Endodermal cell (in vitro differentiated cells): Measurements from ENCODE around the gene CPN1. TPM values are rescaled to one million over a fixed set of nuclear protein-coding genes. Genes with fewer than 3 reads are reported as not detected.

ENCODE experiments used
- DNase-seq: peaks from one replicate; pipeline ENCODE4 v3.0.0-alpha.2; 2017
- H3K27ac ChIP-seq: 2 replicates; pipeline ENCODE4 v1.5.1; 2013; ENCODE audit warnings: mild to moderate bottlenecking, low read depth, low read length, moderate library complexity
- H3K27me3 ChIP-seq: 2 replicates; pipeline ENCODE4 v1.6.1; 2013; ENCODE audit warnings: mild to moderate bottlenecking, low read length, moderate library complexity; ENCODE audit not compliant: insufficient read depth, control insufficient read depth, poor library complexity, severe bottlenecking
- H3K36me3 ChIP-seq: 2 replicates; pipeline ENCODE4 v1.7.0; 2013; ENCODE audit warnings: mild to moderate bottlenecking, low read length, moderate library complexity; ENCODE audit not compliant: control insufficient read depth, insufficient read depth
- H3K4me1 ChIP-seq: one replicate; pipeline ENCODE4 v1.7.0; 2013; ENCODE audit warnings: low read length; ENCODE audit not compliant: control insufficient read depth, insufficient read depth
- H3K4me3 ChIP-seq: 2 replicates; pipeline ENCODE4 v1.5.1; 2013; ENCODE audit warnings: mild to moderate bottlenecking, low read length, moderate library complexity
- H3K9ac ChIP-seq: 2 replicates; pipeline ENCODE4 v1.6.1; 2013; ENCODE audit warnings: mild to moderate bottlenecking, low read length, moderate library complexity; ENCODE audit not compliant: poor library complexity, severe bottlenecking; ENCODE audit errors: extremely low read depth
- H3K9me3 ChIP-seq: 2 replicates; pipeline ENCODE4 v1.6.1; 2013; ENCODE audit warnings: mild to moderate bottlenecking, low read length, moderate library complexity; ENCODE audit not compliant: control insufficient read depth
- H3K27ac Mint-ChIP-seq: 2 replicates; pipeline ENCODE4 v1.8.0; 2020; ENCODE audit warnings: mixed read lengths
- H3K27me3 Mint-ChIP-seq: 2 replicates; pipeline ENCODE4 v1.8.0; 2021; ENCODE audit warnings: mild to moderate bottlenecking, mixed read lengths; ENCODE audit not compliant: insufficient read depth
- H3K36me3 Mint-ChIP-seq: 2 replicates; pipeline ENCODE4 v1.8.0; 2020; ENCODE audit warnings: low read depth, mixed read lengths
- H3K4me1 Mint-ChIP-seq: 2 replicates; pipeline ENCODE4 v1.8.0; 2020; ENCODE audit warnings: mixed read lengths
- H3K4me3 Mint-ChIP-seq: 2 replicates; pipeline ENCODE4 v1.8.0; 2020; ENCODE audit warnings: mild to moderate bottlenecking, moderate library complexity, mixed read lengths
- H3K9me3 Mint-ChIP-seq: 2 replicates; pipeline ENCODE4 v1.8.0; 2020; ENCODE audit warnings: mild to moderate bottlenecking, mixed read lengths
- WGBS, 2 experiments: methylation state at CpG; one replicate each; pipeline versions ENCODE4 v1.1.5 to v1.1.7; 2013; ENCODE audit warnings: missing lambda C conversion rate in 2 of 2, mixed read lengths in 1 of 2; ENCODE audit not compliant: insufficient coverage in 1 of 2, insufficient read length in 1 of 2; 5-methylcytosine and 5-hydroxymethylcytosine counted together
- total RNA-seq, 2 donors: library from RNA; stranded (reverse); fragmentation: NEBNext Ultra II Directional in 1 of 2; extraction: Animal tissue kit (Norgen Biotek cat#: 25700) in 1 of 2; gene quantifications; 2 replicates in 1 of 2; 3 replicates in 1 of 2; pipeline ENCODE4 v1.2.1, GENCODE V29; 2021
- TF ChIP-seq, protein P1 (sequence below): fragments of 200-600 bp; sonication (generic); conservative IDR thresholded peaks from 2 replicates; pipeline ENCODE4 v1.5.0; 2021; ENCODE audit warnings: antibody characterized with exemption, mild to moderate bottlenecking

Gene CPN1
- total RNA-seq, 2 donors from 2014 or later = 0.71 to 1.3 TPM

- H3K4me1 Mint-ChIP-seq = no peaks in the 10 kb centered on the region
- H3K27me3 Mint-ChIP-seq = peaks cover 7% of the 10 kb centered on the region
- Histone ChIP-seq H3K4me1 (no peaks in the 10 kb centered on the region), H3K9me3 (no peaks in the 10 kb centered on the region), H3K36me3 (no peaks in the 10 kb centered on the region), H3K4me3 (no peak overlapping the region), H3K27me3 (no peaks in the 10 kb centered on the region), H3K27ac (no peak overlapping the region), H3K9ac (no peak overlapping the region)
- no peaks in the 10 kb centered on the region for H3K9me3 Mint-ChIP-seq
- WGBS, 2 experiments = 96% methylated on average over 15 to 18 of the region's 18 CpGs
- DNase-seq = no peak
- TF ChIP-seq, protein P1, sequence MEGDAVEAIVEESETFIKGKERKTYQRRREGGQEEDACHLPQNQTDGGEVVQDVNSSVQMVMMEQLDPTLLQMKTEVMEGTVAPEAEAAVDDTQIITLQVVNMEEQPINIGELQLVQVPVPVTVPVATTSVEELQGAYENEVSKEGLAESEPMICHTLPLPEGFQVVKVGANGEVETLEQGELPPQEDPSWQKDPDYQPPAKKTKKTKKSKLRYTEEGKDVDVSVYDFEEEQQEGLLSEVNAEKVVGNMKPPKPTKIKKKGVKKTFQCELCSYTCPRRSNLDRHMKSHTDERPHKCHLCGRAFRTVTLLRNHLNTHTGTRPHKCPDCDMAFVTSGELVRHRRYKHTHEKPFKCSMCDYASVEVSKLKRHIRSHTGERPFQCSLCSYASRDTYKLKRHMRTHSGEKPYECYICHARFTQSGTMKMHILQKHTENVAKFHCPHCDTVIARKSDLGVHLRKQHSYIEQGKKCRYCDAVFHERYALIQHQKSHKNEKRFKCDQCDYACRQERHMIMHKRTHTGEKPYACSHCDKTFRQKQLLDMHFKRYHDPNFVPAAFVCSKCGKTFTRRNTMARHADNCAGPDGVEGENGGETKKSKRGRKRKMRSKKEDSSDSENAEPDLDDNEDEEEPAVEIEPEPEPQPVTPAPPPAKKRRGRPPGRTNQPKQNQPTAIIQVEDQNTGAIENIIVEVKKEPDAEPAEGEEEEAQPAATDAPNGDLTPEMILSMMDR = no peak
- H3K36me3 Mint-ChIP-seq = no peaks in the 10 kb centered on the region
- no peak overlapping the region for H3K4me3 Mint-ChIP-seq
- H3K27ac Mint-ChIP-seq = no peak overlapping the region
Measured at GRCh38 chr10:100075426-100076220, 6.0 kb downstream of the CPN1 start.

DNA sequence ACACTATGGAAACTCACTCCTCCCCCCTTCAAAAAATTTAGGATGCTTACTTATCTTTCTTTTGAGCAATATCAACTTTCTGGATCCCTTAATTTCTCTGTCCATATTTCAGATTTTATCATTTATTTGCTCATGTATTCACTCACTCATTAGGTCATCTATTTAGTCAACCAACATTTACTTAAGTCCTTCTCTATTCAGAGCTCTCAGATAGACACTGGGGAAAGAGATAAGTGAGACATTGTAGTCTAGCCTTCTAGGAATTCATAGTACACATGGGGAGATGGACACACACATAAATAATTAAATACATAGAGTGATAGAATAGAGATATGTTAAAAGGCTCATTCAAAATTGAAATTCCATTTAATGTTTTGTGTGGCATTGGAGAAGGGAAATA is 9.2 kb downstream of the CPN1 start:
- Mint-ChIP-seq H3K36me3 (no peaks in the 10 kb centered on the region), H3K4me3 (no peak overlapping the region), H3K9me3 (no peaks in the 10 kb centered on the region), H3K27ac (no peak overlapping the region), H3K4me1 (no peaks in the 10 kb centered on the region), H3K27me3 (no peaks in the 10 kb centered on the region)
- DNase-seq = no peak
- no peaks in the 10 kb centered on the region for H3K9me3 ChIP-seq
- TF ChIP-seq, protein P1 = no peak
- H3K4me3 ChIP-seq = no peak overlapping the region
- H3K27me3 ChIP-seq = no peaks in the 10 kb centered on the region
- no peaks in the 10 kb centered on the region for H3K36me3 ChIP-seq
- H3K9ac ChIP-seq = no peak overlapping the region
- no peak overlapping the region for H3K27ac ChIP-seq
- no peaks in the 10 kb centered on the region for H3K4me1 ChIP-seq

GRCh38 chr10:100071529-100071928 is 10.1 kb downstream of the CPN1 start:
- TF ChIP-seq, protein P1 = no peak
- H3K27ac Mint-ChIP-seq = no peak overlapping the region
- H3K4me1 Mint-ChIP-seq = no peaks in the 10 kb centered on the region
- WGBS, 2 experiments = 91 to 100% methylated on average over 1 to 2 of the region's 2 CpGs
- H3K36me3 Mint-ChIP-seq = no peaks in the 10 kb centered on the region
- no peak overlapping the region for H3K27ac ChIP-seq
- DNase-seq = no peak
- H3K9me3 ChIP-seq = no peaks in the 10 kb centered on the region
- no peaks in the 10 kb centered on the region for H3K27me3 Mint-ChIP-seq
- no peaks in the 10 kb centered on the region for H3K27me3 ChIP-seq
- no peaks in the 10 kb centered on the region for H3K4me1 ChIP-seq
- no peaks in the 10 kb centered on the region for H3K36me3 ChIP-seq
- H3K4me3 ChIP-seq = no peak overlapping the region
- no peak overlapping the region for H3K4me3 Mint-ChIP-seq
- no peak overlapping the region for H3K9ac ChIP-seq
- H3K9me3 Mint-ChIP-seq = no peaks in the 10 kb centered on the region
